Smooth muscle cell (in vitro differentiated cells): Measurements from ENCODE around the gene DAAM1. TPM values are rescaled to one million over a fixed set of nuclear protein-coding genes. Genes with fewer than 3 reads are reported as not detected.
A peak's percentile ranks its signal among the peaks of the same experiment; 100 is the strongest.

ENCODE experiments used
- DNase-seq: peaks from one replicate; lab custom pipeline; 2025; ENCODE audit not compliant: unreplicated experiment; lab: John Stamatoyannopoulos, UW
- H2AFZ ChIP-seq: fragments of 200-600 bp; sonication (generic); 2 replicates; pipeline ENCODE4 v1.6.0; 2016; ENCODE audit warnings: antibody characterized with exemption, low read depth, mild to moderate bottlenecking
- H3F3A ChIP-seq: fragments of 200-600 bp; sonication (generic); 2 replicates; pipeline ENCODE4 v1.6.0; 2017; ENCODE audit warnings: antibody characterized with exemption, low read depth
- H3K27ac ChIP-seq: fragments of 200-600 bp; sonication (generic); 2 replicates; pipeline ENCODE4 v1.5.1; 2016; ENCODE audit warnings: low read depth, mild to moderate bottlenecking
- H3K27me3 ChIP-seq: fragments of 200-600 bp; sonication (generic); 2 replicates; pipeline ENCODE4 v1.6.1; 2016; ENCODE audit warnings: low read depth, mild to moderate bottlenecking
- H3K36me3 ChIP-seq: fragments of 200-600 bp; sonication (generic); 2 replicates; pipeline ENCODE4 v1.5.1; 2016; ENCODE audit warnings: low read depth
- H3K4me1 ChIP-seq: fragments of 200-600 bp; sonication (generic); 2 replicates; pipeline ENCODE4 v1.5.1; 2016; ENCODE audit warnings: low read depth
- H3K4me2 ChIP-seq: fragments of 200-600 bp; sonication (generic); 2 replicates; pipeline ENCODE4 v1.6.0; 2016; ENCODE audit warnings: mild to moderate bottlenecking
- H3K4me3 ChIP-seq: fragments of 200-600 bp; sonication (generic); 2 replicates; pipeline ENCODE4 v1.5.1; 2016; ENCODE audit warnings: mild to moderate bottlenecking
- H3K79me2 ChIP-seq: fragments of 200-600 bp; sonication (generic); 2 replicates; pipeline ENCODE4 v1.6.0; 2016; ENCODE audit warnings: low read depth, mild to moderate bottlenecking
- H3K9ac ChIP-seq: fragments of 200-600 bp; sonication (generic); 2 replicates; pipeline ENCODE4 v1.6.0; 2016; ENCODE audit warnings: low read depth
- H3K9me3 ChIP-seq: fragments of 200-600 bp; sonication (generic); replicated peaks from 2 replicates; pipeline ENCODE4 v1.5.1; 2016; ENCODE audit warnings: low read depth
- H4K20me1 ChIP-seq: fragments of 200-600 bp; sonication (generic); 2 replicates; pipeline ENCODE4 v1.6.0; 2016; ENCODE audit warnings: low read depth
- WGBS: methylation state at CpG from one replicate; pipeline ENCODE4 v1.1.7; 2016; ENCODE audit warnings: low lambda C conversion rate; 5-methylcytosine and 5-hydroxymethylcytosine counted together
- polyA plus RNA-seq: library from polyadenylated mRNA; unstranded; fragments of >200 nt; fragmentation: Nextera tagmentation; extraction: Ambion mirVana; gene quantifications from 2 replicates; pipeline ENCODE4 v1.2.1, GENCODE V29; 2016
- total RNA-seq: library from RNA; depleted of rRNA; stranded (reverse); fragments of >200 nt; gene quantifications from 2 replicates; pipeline ENCODE4 v1.2.3, GENCODE V29; 2014
- TF ChIP-seq, protein P1 (sequence below): fragments of 200-600 bp; sonication (generic); IDR thresholded peaks from 2 replicates; pipeline ENCODE4 v1.5.1; 2017; ENCODE audit warnings: borderline replicate concordance, mild to moderate bottlenecking, antibody characterized with exemption; ENCODE audit not compliant: insufficient read depth, poor library complexity, severe bottlenecking

The DAAM1 gene
- total and polyA plus RNA-seq, 2 experiments from 2014 or later = 10.9 to 46.4 TPM

DNA sequence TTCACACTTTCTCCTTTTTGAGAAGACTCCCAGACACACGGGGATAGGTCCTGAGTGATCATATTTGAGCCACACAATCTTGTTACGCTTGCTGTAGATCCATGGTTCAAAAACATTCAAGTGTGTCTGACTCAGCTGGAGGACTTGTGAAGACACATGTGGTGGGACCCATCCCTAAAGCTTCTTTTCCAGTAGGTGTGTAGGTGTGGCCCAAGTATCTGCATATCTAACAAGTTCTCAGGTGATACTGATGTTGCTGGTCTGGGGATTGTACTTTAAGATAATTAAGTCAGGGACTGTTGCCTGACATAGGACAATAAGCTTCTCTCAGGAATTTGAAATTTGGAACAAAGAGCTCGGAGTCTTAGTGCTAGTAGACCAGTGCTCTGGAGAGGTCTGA, 4.1 kb upstream of the DAAM1 start:
- no peak for DNase-seq
- TF ChIP-seq, protein P1, sequence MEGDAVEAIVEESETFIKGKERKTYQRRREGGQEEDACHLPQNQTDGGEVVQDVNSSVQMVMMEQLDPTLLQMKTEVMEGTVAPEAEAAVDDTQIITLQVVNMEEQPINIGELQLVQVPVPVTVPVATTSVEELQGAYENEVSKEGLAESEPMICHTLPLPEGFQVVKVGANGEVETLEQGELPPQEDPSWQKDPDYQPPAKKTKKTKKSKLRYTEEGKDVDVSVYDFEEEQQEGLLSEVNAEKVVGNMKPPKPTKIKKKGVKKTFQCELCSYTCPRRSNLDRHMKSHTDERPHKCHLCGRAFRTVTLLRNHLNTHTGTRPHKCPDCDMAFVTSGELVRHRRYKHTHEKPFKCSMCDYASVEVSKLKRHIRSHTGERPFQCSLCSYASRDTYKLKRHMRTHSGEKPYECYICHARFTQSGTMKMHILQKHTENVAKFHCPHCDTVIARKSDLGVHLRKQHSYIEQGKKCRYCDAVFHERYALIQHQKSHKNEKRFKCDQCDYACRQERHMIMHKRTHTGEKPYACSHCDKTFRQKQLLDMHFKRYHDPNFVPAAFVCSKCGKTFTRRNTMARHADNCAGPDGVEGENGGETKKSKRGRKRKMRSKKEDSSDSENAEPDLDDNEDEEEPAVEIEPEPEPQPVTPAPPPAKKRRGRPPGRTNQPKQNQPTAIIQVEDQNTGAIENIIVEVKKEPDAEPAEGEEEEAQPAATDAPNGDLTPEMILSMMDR = no peak
- H3K4me2 ChIP-seq = no peak overlapping the region
- H3K79me2 ChIP-seq = no peaks in the 10 kb centered on the region
- H3K4me3 ChIP-seq = no peak overlapping the region
- H3K4me1 ChIP-seq = no peaks in the 10 kb centered on the region
- WGBS = 90% methylated on average over 3 of the region's 3 CpGs
- H3K36me3 ChIP-seq = no peaks in the 10 kb centered on the region
- H3F3A ChIP-seq = no peaks in the 10 kb centered on the region
- no peak overlapping the region for H2AFZ ChIP-seq
- H3K9me3 ChIP-seq = no peaks in the 10 kb centered on the region
- no peak overlapping the region for H3K9ac ChIP-seq
- H4K20me1 ChIP-seq = no peaks in the 10 kb centered on the region
- no peak overlapping the region for H3K27ac ChIP-seq
- no peaks in the 10 kb centered on the region for H3K27me3 ChIP-seq

DNA sequence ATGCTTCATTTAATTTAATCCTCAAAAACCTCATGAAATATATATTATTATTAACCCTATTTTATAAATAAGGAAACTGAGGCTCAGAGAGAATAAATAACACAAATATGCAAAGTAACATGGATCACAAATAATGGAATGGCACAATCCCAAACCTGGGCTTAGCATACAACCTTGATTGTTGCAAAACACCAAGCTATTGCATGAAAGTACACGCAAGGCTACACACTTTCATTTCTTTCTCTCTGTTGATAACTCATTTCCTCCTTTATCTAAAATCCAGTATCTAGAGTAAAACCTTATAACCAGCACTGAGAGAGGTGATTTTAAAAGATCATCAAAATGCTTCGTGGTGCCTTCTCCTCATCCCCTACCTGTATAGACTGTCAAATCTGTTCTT, 2.8 kb upstream of the DAAM1 start:
- Histone ChIP-seq H3K4me2 (no peak overlapping the region), H4K20me1 (peaks cover 5% of the 10 kb centered on the region), H3K9me3 (no peaks in the 10 kb centered on the region), H2AFZ (no peak overlapping the region), H3K4me3 (no peak overlapping the region), H3K27ac (no peak overlapping the region), H3K36me3 (no peaks in the 10 kb centered on the region), H3F3A (no peaks in the 10 kb centered on the region), H3K79me2 (peaks cover 3% of the 10 kb centered on the region), H3K27me3 (no peaks in the 10 kb centered on the region), H3K9ac (no peak overlapping the region), H3K4me1 (peaks cover 7% of the 10 kb centered on the region)
- TF ChIP-seq, protein P1 = no peak
- 80% methylated on average over 2 of the region's 2 CpGs for WGBS
- no peak for DNase-seq

DNA sequence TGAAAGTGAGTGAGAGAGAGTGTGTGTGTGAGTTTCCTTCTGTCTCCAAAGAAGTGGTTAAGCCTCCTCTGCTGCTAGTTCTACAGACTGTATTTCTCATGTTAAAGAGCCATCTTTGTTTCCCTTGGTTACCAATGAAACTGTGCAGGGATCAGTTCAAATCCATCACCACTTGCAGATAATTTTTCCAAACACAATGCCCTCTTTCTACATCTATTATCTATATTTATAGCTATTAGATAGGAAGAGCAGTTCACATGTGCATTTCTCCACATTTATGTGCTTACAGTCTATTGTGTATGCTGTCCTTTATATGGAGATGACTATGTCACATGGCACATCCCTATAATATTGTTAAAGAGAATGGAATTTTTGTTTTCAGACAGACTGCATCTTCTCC, 2.2 kb upstream of the DAAM1 start:
- Histone ChIP-seq H3K27me3 (no peaks in the 10 kb centered on the region), H3K9me3 (no peaks in the 10 kb centered on the region), H3K4me3 (no peak overlapping the region), H3K4me2 (no peak overlapping the region), H2AFZ (no peak overlapping the region), H3K79me2 (peaks cover 10% of the 10 kb centered on the region), H3F3A (no peaks in the 10 kb centered on the region), H3K36me3 (no peaks in the 10 kb centered on the region), H3K27ac (no peak overlapping the region), H4K20me1 (peaks cover 11% of the 10 kb centered on the region), H3K9ac (no peak overlapping the region), H3K4me1 (peaks cover 11% of the 10 kb centered on the region)
- no peak for DNase-seq
- TF ChIP-seq, protein P1 = no peak

DNA sequence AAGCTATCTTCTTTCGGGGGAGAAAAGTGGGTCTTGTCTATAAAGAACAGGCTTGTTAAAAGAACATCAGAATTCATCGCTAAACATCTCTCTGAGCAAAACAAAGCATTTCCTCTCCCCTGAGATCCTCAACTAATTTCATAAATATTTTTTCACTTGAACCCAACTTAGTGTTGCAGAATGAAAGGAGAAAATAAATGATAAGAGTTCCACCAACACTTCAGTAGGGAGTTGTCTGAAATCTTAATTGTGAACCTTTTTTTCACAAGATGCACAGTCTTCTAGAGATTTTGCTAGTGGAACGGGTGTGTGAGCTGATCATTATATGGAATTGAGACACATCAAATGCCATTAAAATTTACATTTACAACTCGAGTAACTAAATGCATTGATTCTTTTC, 1.3 kb upstream of the DAAM1 start:
- DNase-seq = no peak
- Histone ChIP-seq H3K9ac (no peak overlapping the region), H3K9me3 (no peaks in the 10 kb centered on the region), H3F3A (no peaks in the 10 kb centered on the region), H3K4me1 (peaks cover 11% of the 10 kb centered on the region), H4K20me1 (peaks cover 18% of the 10 kb centered on the region), H3K4me3 (peak overlapping the region; percentile 92), H3K27me3 (no peaks in the 10 kb centered on the region), H3K27ac (no peak overlapping the region), H2AFZ (no peak overlapping the region), H3K36me3 (no peaks in the 10 kb centered on the region), H3K4me2 (peak overlapping the region; percentile 92), H3K79me2 (peaks cover 18% of the 10 kb centered on the region)
- TF ChIP-seq, protein P1 = no peak
- WGBS = 63% methylated on average over 4 of the region's 4 CpGs
